Testis (tissue), 2 donors: ENCODE results near the gene NCK2.

Source experiments
- CTCF ChIP-seq, 3 experiments: fragments of 450-650 bp in 2 of 3; fragments of 200-600 bp in 1 of 3; sonication (generic) in 1 of 3; IDR thresholded peaks; one replicate each; pipeline ENCODE4 v1.5.1; 2016 to 2019; ENCODE audit warnings: antibody characterized with exemption in 3 of 3, mild to moderate bottlenecking in 2 of 3, moderate library complexity in 1 of 3
- POLR2A ChIP-seq: fragments of 450-650 bp; IDR thresholded peaks from one replicate; pipeline ENCODE4 v1.6.1; 2017; ENCODE audit warnings: antibody characterized with exemption, mild to moderate bottlenecking, moderate library complexity

- TF ChIP-seq CTCF (IDR thresholded peaks at IDR 0.05) = no peak
- TF ChIP-seq POLR2A = no peak
Observed at GRCh38 chr2:105840933-105841332, 96.2 kb downstream of the NCK2 start.
